ENCODE results near the gene DOCK2.
A peak's percentile ranks its signal among the peaks of the same experiment; 100 is the strongest.

The DOCK2 gene

DNA sequence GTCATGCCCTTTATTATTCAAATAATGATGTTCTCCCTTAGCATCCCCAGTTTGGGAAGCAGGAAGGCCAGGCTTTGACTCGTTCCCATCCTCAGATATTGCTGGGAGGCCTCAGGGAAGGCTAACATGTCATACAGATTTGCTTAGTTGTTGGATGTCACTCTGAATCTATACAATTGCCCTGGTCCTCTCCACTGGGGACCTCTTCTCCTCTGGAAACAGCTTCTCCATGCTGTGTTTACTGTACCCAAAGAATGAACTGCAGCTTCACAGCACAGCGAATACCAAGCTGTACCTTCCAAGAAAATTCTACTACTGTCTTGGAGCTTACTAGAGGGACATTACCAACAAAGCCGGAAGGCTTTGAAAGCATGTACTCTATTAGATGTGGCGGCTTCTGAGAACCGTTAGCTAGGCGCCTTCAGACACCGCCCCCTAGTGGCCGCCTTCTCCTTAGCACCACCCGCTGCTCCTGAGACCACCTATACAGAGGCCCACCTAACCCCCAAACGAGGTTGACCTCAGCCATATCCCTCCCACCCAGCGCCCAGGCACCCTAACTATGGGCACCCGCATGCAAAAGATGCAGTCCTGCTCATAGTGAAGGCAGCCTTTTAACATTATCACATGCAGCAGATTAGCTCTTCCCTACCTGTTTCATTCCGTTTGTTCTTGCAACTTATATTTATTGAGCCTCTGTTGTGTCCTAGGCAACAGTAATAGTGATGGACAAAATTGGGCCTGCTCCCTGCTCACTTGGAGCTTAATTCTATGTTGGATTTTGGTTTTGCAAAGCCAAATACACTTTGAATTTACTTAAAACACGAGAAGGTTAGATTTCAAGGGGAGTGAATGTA, 433.7 kb downstream of the DOCK2 start:
- Histone ChIP-seq H3K4me1 (ENCODE audit: insufficient read depth, poor library complexity, severe bottlenecking) (no peaks in the 10 kb centered on the region), H3K36me3 (ENCODE audit: low read depth) (no peaks in the 10 kb centered on the region), H3K27me3 (ENCODE audit: insufficient read depth, poor library complexity, severe bottlenecking) (peaks cover 6% of the 10 kb centered on the region), H3K27ac (ENCODE audit: poor library complexity, severe bottlenecking) (no peak overlapping the region), H3K9me3 (ENCODE audit: severe bottlenecking) (no peaks in the 10 kb centered on the region), H3K4me3 (ENCODE audit: severe bottlenecking) (no peak overlapping the region)
- DNase-seq (ENCODE audit: low spot score), result no peak
- TF ChIP-seq, protein P1, sequence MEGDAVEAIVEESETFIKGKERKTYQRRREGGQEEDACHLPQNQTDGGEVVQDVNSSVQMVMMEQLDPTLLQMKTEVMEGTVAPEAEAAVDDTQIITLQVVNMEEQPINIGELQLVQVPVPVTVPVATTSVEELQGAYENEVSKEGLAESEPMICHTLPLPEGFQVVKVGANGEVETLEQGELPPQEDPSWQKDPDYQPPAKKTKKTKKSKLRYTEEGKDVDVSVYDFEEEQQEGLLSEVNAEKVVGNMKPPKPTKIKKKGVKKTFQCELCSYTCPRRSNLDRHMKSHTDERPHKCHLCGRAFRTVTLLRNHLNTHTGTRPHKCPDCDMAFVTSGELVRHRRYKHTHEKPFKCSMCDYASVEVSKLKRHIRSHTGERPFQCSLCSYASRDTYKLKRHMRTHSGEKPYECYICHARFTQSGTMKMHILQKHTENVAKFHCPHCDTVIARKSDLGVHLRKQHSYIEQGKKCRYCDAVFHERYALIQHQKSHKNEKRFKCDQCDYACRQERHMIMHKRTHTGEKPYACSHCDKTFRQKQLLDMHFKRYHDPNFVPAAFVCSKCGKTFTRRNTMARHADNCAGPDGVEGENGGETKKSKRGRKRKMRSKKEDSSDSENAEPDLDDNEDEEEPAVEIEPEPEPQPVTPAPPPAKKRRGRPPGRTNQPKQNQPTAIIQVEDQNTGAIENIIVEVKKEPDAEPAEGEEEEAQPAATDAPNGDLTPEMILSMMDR (IDR thresholded peaks at IDR 0.05; ENCODE audit: poor library complexity, severe bottlenecking), result peak; percentile 94
- peak; percentile 70 for ATAC-seq (ENCODE audit: low read depth)

DNA sequence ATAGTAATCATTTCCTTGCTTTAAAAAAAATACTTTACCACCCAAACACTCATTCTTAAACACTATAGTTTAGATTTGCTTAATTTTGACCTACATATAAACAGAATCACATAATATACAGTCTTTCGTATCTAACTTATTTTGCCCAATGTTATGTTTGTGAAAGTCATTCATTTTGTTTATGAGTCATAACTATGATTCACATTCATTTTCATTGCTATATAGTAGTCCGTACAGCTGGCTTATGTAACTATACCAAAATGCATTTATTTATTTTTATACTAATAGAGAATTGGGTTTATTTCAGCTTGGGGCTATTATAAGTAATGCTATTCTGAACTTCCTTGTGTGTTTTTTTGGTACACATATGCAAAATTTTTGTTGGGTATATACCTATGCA, 434.7 kb downstream of the DOCK2 start:
- ATAC-seq (ENCODE audit: low read depth) (no peak), DNase-seq (ENCODE audit: low spot score) (no peak)
- no peaks in the 10 kb centered on the region for H3K4me1 ChIP-seq (ENCODE audit: insufficient read depth, poor library complexity, severe bottlenecking)
- H3K36me3 ChIP-seq (ENCODE audit: low read depth), result no peaks in the 10 kb centered on the region
- H3K4me3 ChIP-seq (ENCODE audit: severe bottlenecking), result no peak overlapping the region
- H3K27me3 ChIP-seq (ENCODE audit: insufficient read depth, poor library complexity, severe bottlenecking), result peaks cover 6% of the 10 kb centered on the region
- TF ChIP-seq, protein P1 (IDR thresholded peaks at IDR 0.05; ENCODE audit: poor library complexity, severe bottlenecking), result no peak
- H3K9me3 ChIP-seq (ENCODE audit: severe bottlenecking), result no peaks in the 10 kb centered on the region
- no peak overlapping the region for H3K27ac ChIP-seq (ENCODE audit: poor library complexity, severe bottlenecking)

DNA sequence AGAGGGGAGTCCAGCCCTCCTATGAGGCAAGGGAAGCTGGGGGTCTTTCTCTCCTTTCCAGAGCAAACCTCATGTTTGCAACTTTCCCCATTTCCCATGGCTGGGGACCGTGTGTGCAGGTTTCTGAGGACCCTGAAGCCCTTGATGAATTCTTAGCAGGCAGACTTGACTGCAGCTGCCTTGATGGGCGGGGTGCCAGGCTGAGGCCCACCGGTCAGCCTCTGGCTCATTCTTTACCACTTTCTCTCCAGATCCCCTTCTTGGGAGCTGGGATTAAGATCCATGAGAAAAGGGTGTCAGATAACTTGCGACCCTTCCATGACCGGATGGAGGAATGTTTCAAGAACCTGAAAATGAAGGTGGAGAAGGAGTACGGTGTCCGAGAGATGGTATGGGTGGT, 438.6 kb downstream of the DOCK2 start:
- DNase-seq (ENCODE audit: low spot score) (no peak), ATAC-seq (ENCODE audit: low read depth) (no peak)
- H3K9me3 ChIP-seq (ENCODE audit: severe bottlenecking), result no peaks in the 10 kb centered on the region
- H3K4me3 ChIP-seq (ENCODE audit: severe bottlenecking), result no peak overlapping the region
- H3K27me3 ChIP-seq (ENCODE audit: insufficient read depth, poor library complexity, severe bottlenecking), result peaks cover 6% of the 10 kb centered on the region
- no peaks in the 10 kb centered on the region for H3K4me1 ChIP-seq (ENCODE audit: insufficient read depth, poor library complexity, severe bottlenecking)
- H3K36me3 ChIP-seq (ENCODE audit: low read depth), result no peaks in the 10 kb centered on the region
- H3K27ac ChIP-seq (ENCODE audit: poor library complexity, severe bottlenecking), result no peak overlapping the region
- TF ChIP-seq, protein P1 (IDR thresholded peaks at IDR 0.05; ENCODE audit: poor library complexity, severe bottlenecking), result no peak

DNA sequence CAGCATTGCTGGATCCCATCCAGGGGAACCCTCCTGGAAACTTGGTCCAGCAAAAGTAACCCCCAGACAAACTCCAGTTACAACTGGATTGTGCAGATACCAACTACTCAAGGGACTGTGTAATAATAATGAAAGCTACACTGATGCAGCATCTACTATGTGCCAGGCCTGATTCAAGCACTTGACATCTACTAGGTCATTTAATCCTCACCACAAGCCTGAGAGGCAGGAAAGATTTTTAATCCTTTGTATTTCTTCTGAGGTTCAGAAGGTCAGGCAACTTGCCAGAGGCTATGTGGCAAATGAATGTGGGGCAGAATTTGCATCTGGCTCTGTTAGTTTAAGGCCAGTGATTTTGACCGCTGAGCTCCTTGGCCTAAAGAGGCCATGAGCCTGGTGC, 439.1 kb downstream of the DOCK2 start:
- no peaks in the 10 kb centered on the region for H3K4me1 ChIP-seq (ENCODE audit: insufficient read depth, poor library complexity, severe bottlenecking)
- no peaks in the 10 kb centered on the region for H3K9me3 ChIP-seq (ENCODE audit: severe bottlenecking)
- no peak overlapping the region for H3K4me3 ChIP-seq (ENCODE audit: severe bottlenecking)
- DNase-seq (ENCODE audit: low spot score) (no peak), ATAC-seq (ENCODE audit: low read depth) (no peak)
- TF ChIP-seq, protein P1 (IDR thresholded peaks at IDR 0.05; ENCODE audit: poor library complexity, severe bottlenecking), result no peak
- H3K27ac ChIP-seq (ENCODE audit: poor library complexity, severe bottlenecking), result no peak overlapping the region
- H3K27me3 ChIP-seq (ENCODE audit: insufficient read depth, poor library complexity, severe bottlenecking), result peaks cover 6% of the 10 kb centered on the region
- H3K36me3 ChIP-seq (ENCODE audit: low read depth), result no peaks in the 10 kb centered on the region

DNA sequence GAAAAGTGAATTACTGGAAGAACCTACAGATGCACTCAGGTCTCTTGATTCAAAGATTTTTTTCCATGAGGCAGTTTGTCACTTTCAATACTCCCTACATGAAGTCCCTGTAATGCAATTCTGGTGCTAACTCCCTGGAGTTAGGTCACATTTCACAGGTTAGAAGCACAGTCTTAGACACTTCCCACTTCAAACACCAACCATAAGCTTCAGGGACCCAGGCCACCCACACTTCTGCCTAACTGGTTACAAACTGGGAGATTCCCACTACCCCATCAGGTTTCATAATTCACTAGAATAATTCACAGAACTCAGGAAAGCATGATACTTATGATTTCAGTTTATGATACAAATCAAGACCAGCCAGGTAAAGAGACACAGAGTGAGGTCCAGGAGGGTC, 439.7 kb downstream of the DOCK2 start:
- TF ChIP-seq, protein P1 (IDR thresholded peaks at IDR 0.05; ENCODE audit: poor library complexity, severe bottlenecking), result no peak
- DNase-seq (ENCODE audit: low spot score), result no peak
- Histone ChIP-seq H3K4me1 (ENCODE audit: insufficient read depth, poor library complexity, severe bottlenecking) (no peaks in the 10 kb centered on the region), H3K9me3 (ENCODE audit: severe bottlenecking) (no peaks in the 10 kb centered on the region), H3K27me3 (ENCODE audit: insufficient read depth, poor library complexity, severe bottlenecking) (peaks cover 6% of the 10 kb centered on the region), H3K4me3 (ENCODE audit: severe bottlenecking) (no peak overlapping the region), H3K27ac (ENCODE audit: poor library complexity, severe bottlenecking) (no peak overlapping the region), H3K36me3 (ENCODE audit: low read depth) (no peaks in the 10 kb centered on the region)
- no peak for ATAC-seq (ENCODE audit: low read depth)
